NCI-H1436 treated with DMSO at 0.1 percent for 48 hours (cell line): ENCODE measurements around the gene MEIOSIN.
A peak's percentile ranks its signal among the peaks of the same experiment; 100 is the strongest.

Experiments used
- DNase-seq: peaks from one replicate; lab custom pipeline; 2025; lab: John Stamatoyannopoulos, UW

MEIOSIN gene

DNA sequence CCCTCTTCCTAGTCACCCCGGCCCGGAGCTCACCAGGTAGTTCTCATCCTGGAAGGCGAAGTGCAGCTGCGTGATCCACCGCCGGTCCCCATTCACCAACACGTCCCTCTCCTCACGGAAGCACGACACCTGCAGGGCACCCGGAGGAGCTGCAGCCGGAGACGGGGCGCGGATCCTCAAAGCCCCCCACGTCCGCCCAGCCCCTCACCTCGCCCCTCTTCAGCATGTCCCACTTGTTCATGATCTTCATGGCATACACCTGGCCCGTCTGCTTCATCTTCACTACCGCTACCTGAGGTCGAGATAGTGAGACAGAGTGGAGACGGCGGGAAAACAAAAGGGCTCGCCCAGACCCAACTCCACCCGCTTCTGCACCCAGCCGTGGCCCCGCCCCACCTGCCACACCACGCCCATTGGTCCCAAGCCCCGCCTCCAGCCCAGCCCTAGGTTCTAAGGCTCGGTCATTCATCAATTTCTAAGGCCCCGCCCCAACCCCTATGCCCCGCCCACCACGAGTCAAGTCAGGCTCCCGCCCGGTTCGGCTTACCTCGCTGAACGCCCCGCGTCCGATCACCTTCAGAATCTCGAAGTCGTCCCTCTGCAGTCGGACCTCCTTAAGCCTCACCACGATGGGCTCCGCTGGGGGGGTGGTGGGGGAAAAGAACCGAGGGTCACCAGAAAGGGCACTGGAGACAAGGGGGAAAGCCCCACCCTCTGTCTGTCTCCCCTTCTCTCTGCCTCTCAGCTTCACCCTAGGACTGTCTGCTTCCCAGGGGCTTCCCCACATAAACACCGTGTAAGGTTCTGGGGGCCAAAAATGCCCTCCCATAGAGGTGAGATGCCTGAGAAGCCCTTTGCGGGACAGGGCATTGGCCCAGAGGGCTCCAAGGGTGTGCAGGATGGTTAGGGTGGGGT, 46.2 kb downstream of the MEIOSIN start:
- peak; percentile 52 for DNase-seq

DNA sequence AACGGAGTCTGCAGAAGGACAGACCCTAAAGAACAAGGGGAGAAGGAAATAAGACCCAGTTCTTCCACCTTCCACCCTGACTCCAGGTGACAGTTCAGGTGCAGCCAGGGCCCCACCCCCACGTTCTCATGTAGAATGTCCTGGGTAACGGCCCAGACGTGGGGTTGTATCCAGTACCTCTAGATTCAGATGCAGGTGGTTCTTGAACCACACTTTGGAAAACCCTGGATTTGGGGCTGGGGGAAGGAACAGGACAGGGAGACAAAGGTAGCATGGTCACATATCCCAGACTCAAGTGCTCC, 46.9 kb downstream of the MEIOSIN start:
- DNase-seq = no peak

DNA sequence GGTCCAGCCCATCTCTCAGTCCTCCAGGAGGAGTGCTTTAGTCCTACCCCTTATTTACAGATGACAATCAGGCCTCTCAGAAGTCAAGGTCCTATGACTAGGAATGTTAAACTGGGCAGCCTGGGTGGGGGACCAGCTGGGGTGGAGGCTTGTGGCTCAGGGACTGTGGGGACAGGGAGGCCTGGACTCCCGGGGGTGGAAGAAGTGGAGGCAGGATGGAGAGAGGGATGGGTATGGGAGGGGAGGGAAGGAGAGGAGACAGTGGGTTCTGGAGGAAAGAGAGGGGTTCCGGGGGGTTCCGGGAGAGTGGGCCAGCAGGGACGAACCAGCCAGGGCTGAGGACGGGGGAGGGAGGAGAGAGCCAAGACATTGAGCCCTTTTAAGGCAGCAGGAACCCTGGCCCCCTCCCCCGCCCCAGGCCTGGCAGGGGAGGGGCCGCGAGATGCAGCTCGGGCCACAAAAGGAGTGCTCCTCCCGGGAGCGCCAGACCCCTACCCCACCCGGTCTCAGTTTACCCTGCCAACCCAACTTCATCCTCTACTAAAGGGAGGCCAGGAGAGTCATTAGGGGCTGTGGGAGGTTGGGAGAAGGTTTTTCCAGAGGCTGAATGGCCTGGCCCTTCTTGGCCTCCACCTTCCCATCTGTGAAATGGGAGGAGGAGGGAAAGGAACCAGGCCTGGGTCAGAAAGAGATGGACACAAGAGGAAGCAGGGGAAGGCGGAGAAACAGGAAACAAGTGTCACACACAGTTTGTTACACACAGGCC, 47.4 kb downstream of the MEIOSIN start:
- no peak for DNase-seq

DNA sequence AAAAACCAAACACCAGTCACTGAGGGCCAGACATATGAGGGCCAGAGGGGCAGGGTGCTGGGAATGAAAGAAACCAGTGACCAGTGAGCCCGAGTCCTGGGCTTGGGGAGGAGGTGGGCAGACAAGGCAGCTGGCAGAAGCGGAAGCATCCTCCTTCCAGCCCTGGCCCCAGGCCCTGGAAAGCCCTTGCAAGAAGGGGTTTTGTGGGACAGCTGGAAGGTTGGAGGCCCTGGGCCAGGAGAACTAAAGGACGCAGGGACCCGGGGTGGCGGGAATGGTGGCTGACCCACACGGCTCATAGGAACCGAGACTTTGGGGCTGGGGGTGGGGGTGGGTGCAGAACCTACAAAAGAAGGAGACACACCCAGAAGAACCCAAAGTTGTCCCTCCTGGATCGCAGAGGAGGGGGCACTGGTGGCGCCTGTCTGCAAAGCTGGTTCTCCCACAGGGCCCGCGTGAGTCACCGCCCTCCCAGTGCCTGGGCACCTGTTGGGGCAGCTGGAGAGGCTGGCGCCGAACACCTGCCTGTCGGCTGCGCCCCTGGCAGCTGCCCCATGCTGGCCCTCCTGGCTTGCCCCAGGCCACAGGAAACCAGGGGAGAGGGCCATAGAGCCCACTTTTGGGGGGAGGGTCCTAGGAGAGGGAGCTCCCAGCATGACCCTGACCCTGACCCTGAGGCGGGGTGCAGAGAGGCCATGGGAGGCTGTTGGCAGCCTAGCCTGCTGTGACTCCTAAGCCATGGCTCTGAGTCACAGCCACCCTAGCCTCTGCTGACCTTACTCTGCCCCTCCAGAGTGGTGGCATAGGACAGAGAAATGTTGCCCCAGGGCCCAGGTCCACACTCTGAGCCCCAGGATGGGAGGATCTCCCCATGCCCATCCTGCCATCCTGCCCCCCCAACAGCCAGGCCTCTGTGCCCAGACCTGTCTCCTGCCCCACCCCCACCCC, 48.2 kb downstream of the MEIOSIN start:
- peak; percentile 36 for DNase-seq

DNA sequence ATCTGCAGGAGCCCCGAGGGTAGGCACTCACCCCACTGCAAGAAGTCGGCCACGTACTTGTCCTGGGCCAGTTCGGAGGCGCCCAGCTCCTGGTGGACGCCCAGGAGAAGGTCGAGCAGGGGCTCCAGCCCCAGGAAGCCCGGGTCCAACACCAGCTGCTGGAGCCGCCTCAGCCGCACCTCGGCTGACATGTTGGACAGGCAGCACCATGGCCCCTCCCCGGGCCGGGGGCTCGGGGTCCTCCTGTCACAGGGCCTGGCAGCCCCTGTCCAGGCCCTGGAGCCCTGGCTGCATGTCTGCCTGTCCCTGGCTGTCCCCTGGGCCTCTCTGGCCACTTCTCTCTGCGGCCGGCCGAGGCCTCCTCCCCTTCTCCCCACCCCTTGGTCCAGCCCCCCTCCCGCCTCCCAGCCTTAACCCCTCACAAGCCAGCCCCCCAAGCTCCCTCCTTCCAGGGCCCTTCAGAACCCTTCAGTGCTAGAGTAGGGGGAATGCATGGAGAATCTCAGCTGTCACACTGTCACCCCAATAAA, 49.0 kb downstream of the MEIOSIN start, which contains the start of gene DMPK:
Gene DMPK (minus strand): TSS at position 329 of the 530 bp plus-strand sequence. CDS start 138 bp downstream, at position 191.
- no peak for DNase-seq

DNA sequence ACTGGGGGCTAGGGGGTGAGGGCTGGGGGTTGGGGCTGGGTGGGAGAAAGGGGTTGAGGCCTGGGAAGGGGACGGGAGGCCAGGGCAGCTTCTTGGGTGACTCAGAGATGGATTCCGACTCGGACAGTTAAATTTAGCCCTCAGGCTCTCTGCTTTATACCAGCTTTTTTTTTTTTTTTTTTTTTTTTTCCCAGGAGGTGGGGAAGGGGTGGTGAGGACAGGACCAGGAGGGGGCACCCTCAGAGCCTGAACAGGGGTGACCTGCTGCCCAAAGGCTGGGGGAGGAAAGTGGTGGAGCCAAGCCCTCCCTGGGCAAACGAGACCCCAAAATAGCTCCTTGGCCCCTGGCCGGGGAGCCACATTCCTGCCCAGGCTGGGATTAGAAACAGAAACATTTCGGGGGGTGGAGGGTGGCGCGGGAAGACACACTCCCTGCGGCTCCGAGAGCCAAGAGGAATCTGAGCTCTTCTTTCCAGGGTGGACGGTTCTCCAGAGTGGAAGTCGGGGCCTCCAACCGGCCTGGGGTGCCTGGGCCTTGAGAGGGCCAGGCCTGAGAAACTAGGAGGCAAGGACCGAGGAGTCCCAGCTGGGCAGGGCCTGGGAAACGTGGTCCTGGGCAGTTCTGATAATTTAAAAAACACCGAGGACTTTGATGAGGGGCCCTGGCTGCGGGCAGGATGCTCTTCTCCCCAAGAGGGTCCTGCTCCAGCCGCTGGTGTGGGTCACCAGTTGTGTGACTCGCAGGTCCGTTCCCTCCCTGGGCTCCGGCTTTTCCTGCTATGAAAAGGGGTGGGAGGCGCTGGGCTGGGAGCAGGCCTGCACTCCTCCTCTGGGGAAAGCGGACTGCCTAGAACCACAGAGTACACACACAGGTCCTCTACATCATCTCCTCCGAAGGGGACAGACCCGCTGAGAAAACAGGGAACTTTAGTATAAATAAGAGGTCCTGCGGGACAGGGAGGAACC, 49.9 kb downstream of the MEIOSIN start:
- no peak for DNase-seq

DNA sequence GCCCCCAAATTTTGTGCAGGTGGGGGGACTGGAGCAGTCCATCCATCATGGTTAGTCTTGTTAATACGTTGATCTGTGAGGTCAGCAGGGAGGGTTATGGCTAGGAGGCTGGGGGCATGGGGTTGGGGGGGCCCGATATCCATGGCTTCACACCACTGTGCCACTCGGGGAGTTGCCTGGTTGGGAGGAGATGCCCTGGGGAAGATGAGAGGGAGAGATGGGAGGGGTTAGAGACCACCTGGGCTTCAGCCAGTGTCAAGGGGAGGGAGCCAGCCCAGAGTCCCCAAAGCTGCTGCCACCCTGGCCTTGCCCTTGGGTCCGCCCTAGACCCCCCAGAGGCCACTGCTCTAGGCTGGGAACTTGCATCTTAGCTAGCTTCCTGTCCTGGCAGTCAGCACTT, 50.9 kb downstream of the MEIOSIN start:
- DNase-seq = no peak

DNA sequence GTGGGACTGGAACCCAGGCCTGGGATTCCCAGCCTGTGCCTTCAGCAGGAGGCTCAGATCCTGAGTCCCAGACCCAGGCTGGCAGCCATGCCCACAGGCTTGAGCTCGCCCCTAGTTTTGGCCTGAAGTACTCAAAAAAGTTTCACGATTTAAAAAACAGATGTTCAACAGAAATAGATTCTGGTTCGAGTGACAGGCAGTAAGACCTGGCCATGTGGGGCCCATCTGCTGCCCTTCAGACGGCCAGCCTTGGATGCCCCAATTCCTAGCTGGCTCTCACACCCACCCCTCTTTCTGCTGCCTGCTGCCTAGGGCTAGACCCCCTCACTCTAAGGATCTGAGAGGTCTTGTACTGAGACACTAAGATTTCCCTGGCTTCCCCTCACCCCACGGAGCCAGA, 51.9 kb downstream of the MEIOSIN start:
- DNase-seq = no peak

DNA sequence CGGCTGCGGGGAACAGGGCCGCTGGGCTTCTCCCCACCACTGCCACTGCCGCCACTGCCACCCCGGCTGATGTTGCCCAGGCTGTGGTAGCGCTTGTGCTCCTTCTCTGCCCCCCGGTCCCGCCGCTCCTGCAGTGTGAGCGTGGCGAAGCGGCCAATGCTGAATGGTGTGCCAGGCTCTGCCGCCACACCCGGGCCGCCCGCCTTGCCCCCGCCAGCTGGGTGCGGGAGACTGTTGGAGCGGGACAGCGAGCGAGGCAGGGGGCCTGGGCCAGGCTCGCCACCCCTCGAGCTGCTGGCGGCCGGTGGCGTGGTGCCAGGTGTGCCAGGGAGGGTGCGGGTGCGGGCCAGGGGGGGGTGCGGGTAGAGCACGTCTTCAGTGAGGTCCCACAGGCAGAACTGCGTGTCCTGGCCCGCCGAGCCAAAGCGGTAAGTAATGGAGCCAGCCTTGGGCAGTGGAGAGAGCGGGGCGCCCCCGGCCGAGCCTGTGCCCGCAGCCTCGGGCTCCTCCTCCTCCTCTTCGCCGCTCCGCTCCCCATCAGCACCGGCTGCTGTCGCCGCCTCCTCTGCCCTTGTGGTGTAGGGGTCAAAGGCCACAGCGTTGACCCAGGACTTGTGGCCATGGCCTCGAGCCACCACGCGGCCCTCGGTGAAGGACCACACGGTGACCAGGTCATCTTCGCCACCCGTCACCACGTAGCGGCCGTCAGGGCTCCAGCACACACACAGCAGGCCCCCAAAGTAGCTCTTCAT, 52.7 kb downstream of the MEIOSIN start:
- DNase-seq = no peak

DNA sequence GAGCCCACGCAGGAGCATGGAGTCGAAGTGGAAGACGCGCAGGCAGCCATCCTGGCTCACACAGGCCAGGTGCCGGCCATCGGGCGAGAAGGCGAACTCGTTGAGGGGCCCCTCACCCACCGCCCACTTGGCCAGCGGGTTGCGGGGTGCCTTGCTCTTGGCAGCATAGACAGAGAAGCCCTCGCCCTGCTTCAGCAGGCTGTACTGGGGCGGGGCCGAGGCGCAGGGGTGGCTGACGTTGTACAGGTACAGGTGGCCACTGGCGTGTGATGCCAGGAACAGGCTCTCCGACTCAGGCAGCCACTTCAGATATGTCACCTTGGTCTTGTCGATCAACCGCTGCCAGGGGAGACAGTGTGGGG, 53.3 kb downstream of the MEIOSIN start:
- DNase-seq = no peak

DNA sequence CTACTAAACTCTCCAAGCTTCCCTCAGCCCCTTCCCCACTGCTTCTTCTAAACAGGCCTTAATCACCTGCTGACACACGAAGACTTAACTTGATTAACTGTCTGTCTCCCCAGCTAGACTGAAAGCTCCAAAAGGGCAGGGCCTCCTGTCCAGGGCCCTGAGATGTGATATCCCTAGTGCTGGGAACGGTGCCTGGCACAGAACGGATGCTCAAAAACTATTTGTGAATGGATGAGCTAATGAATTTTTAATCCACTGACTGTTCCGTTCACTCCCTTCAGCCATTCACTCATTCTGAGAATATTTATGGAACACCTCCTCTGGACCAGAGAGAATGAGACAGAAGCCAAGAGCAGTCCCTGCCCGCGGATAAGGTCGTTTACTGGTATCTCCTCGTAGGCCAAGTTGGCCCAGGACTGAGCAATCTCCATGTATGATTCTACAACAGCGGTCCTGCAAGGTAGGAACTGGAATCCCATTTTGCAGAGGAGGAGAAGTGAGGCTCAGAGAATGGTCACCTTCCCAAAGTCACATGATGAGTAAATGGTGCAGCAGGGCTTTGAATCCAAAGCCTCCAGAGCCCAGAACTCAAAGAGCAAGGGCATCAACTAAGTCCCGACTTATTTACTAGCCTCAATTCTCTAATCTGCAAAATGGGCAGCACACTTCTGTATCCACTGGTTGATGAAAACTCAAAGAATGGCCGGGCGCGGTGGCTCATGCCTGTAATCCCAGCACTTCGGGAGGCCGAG, 56.0 kb downstream of the MEIOSIN start:
- DNase-seq = no peak

DNA sequence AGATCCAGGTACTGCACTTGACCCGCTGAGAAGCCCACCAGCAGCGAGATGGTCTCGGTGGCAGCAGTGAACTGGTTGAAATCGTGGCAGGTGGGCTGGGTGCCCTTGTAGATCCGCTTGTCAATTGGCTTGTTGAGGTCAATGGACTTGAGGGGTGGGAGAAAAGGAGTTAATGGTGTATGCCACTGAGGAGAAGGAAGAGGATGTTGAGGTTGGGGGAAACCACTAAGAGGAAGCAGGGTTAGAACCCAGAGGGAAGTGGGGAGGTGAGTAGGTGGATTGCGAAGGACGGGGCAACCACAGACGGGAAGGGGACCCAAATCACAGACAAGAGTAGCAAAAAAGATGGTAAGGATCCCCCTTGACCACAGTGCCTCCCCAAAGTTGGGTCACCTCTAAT, 57.7 kb downstream of the MEIOSIN start:
- no peak for DNase-seq

DNA sequence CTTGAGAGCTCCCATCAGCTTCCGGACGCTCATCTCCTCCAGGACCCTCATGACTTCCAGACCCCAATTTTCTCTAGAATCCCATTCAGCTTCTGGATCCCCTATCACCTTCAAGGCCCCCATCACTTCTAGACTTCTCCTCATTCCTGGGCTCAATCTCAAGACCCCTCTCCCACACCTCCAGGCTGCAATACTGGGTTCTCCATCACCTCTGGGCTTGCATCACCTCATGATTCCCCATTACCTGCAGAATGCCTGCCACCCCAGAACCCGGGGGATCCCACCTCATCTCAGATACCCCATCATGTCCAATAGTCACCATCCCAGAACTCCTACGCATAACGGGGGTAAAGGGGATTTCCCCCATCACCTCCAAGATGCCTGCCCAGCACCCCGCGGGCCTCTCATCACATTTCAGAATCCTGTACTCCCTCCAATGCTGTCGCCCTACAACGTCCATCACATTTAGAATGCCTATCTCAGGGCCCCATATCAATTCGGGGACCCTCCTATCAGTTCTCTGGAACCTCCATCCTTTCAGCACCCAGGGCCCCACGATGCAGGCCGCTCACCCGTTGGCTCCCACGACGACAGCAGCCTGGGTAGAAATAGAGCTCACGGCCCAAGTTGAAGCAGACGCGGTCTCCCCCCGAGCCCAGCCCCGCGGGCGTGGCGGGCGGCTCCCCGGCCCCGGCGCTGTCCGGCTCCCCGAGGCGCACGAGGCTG, 58.7 kb downstream of the MEIOSIN start:
- no peak for DNase-seq

DNA sequence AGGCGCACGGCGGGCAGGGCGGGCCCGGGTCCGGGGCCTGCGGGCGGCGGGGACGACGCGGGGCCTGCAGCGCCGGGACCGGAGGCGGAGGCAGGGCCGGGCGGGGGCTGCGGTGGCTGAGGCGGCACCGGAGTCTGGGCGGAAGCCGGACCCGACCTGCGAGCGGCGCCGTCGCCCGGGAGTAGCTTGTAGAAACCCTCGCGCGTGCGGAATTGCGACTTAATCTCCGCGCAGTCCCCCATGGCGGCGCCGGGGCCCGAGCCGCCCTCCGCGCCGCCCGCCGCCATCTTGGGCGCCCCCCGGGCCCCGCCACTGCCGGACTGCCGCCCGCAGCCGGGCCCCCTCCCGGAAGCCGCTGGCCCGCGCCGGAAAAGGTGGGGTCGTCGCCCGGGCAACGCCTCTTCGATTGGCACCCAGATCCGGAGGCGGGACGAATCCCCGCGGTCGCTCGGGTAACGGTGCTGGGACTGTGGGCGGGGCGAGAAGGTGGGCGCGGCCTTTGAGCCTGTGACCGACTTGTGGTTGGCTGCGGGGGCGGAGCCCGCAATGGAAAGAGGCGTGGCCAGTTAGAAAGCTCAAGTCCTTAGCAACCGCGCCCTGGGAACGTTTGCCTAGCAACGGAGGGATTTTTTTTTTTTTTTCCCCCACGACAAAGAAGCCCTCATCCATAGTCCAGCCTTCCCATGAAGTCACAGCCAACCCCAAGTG, 59.4 kb downstream of the MEIOSIN start, which contains the start of gene DMWD:
Gene DMWD (minus strand): TSS at position 376 of the 708 bp plus-strand sequence. CDS start 89 bp downstream, at position 287.
- DNase-seq = peak; percentile 93

DNA sequence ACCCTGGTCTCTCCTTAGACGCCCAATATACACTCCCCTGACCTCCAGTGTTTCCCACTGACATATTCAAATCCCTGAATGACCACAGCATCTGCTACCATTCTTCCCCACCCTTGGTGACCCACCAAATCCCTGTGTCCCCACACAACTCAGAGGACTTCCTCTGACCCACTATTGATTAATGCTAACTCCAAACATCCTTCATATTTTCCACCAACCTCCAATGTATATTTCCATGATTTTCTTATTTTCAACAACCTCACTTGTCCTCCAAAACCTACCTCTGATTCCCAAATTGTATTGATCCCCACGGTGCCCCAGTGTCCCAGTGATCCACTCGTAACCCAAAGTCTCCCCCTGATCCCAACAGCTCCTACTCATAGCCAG, 59.9 kb downstream of the MEIOSIN start:
- DNase-seq = no peak

DNA sequence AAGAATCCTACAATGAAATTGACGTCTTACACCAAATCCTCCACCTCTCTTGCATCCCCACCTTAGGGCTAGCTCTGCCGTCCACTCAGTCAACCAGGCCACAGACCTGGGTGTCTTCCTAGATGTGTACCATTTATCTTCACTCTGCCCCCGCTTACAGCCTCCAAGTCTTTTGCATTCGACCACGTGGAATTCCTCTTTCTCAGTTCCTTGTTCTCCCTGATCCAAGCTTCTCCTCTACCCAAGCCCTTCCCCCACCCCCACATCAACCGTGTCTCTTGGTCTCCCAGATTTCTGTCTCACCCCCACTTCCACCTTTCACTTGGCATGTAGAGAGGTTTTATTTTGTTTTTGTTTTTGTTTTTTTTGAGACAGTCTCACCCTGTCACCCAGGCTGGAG, 60.6 kb downstream of the MEIOSIN start:
- no peak for DNase-seq

DNA sequence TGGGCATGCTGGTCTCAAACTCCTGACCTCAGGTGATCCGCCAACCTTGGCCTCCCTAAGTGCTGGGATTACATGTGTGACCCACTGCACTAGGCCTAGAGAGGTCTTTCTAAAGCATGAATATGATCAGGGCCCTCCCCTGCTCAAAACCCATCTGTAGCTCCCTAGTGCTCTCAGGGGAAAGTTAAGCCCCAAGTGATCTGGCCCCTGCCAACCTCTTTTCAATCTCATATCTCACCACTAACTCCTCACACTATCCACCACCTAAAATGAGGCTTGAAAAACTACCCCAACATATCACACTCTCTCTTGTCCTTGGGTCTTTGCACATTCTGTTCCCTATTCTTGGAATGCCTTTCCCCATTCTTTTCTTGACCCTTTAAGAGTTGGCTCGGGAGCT, 61.4 kb downstream of the MEIOSIN start:
- DNase-seq = no peak

DNA sequence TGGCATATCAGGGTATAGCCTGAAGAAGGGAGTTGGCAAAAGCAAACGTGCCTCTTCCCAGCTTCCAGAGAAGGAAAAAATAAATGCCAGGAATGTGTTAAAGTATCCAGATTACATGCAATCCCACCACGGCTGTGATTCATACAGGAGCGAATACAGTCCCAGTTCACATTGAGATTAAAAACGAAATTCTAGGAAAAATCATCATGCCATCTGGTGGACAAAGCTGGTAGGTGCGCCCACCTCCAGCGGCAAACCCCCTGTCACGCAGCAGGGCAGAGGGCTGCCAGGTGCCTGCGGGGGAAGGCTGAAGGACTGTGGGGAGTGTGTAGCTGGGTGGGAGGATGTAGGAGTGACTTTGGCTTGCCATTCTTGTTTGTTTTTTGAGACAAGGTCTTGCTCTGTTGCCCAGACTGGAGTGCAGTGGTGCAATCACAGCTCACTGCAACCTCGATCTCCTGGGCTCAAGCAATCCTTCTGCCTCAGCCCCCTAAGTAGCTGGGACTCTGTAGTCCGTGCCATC, 65.8 kb downstream of the MEIOSIN start:
- DNase-seq = no peak
